Central memory CD8-positive, alpha-beta T cell (primary cell): ENCODE measurements around the gene NMUR2.

Source experiments
- ATAC-seq: fragments of 150-1000 bp; cut with Tn5 transposase; replicated peaks from 2 replicates; pipeline ENCODE4 v1.10.0; 2022; ENCODE audit warnings: mild to moderate bottlenecking, moderate FRiP score, moderate number of reproducible peaks; ENCODE audit not compliant: poor library complexity, severe bottlenecking; ENCODE audit errors: extremely low read depth
- DNase-seq, 2 donors: peaks; one replicate each; pipeline ENCODE4 v3.0.0; 2021; ENCODE audit warnings: low spot score in 2 of 2
- H3K27ac Mint-ChIP-seq: one replicate; pipeline ENCODE4 v1.8.0; 2022; ENCODE audit warnings: low read depth, mild to moderate bottlenecking, moderate library complexity, mixed read lengths
- H3K27me3 Mint-ChIP-seq: one replicate; pipeline ENCODE4 v1.8.0; 2022; ENCODE audit warnings: mixed read lengths
- H3K36me3 Mint-ChIP-seq: one replicate; pipeline ENCODE4 v1.8.0; 2022; ENCODE audit warnings: mild to moderate bottlenecking, moderate library complexity, mixed read lengths; ENCODE audit not compliant: insufficient read depth
- H3K4me1 Mint-ChIP-seq: one replicate; pipeline ENCODE4 v1.8.0; 2022; ENCODE audit warnings: mixed read lengths
- H3K4me3 Mint-ChIP-seq: one replicate; pipeline ENCODE4 v1.8.0; 2022; ENCODE audit warnings: mild to moderate bottlenecking, moderate library complexity, mixed read lengths
- H3K9me3 Mint-ChIP-seq: one replicate; pipeline ENCODE4 v1.8.0; 2022; ENCODE audit warnings: mixed read lengths

Gene NMUR2

GRCh38 chr5:152364899-152365298, 40.2 kb downstream of the NMUR2 start:
- no peaks in the 10 kb centered on the region for H3K36me3 Mint-ChIP-seq

DNA sequence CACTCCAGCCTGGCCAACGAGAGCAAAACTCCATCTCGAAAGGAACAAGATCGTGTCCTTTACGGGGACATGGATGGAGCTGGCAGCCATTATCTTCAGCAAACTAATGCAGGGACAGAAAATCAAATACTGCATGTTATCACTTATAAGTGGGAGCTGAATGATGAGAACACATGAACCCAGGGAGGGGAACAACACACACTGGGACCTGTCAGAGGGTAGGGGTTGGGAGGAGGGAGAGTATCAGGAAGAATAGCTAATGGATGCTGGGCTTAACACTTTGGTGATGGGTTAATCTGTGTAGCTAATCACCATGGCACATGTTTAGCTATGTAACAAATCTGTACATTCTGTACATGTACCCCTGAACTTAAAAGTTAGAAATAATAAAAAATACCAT, 40.9 kb downstream of the NMUR2 start:
- Mint-ChIP-seq H3K36me3 (no peaks in the 10 kb centered on the region), H3K4me3 (no peak overlapping the region), H3K4me1 (no peaks in the 10 kb centered on the region), H3K27ac (no peak overlapping the region), H3K27me3 (peaks cover 11% of the 10 kb centered on the region), H3K9me3 (no peaks in the 10 kb centered on the region)
- ATAC-seq: no peak
- DNase-seq: no peak

More at GRCh38 chr5:152364899-152365298, 40.2 kb downstream of the NMUR2 start:
- H3K9me3 Mint-ChIP-seq: no peaks in the 10 kb centered on the region
- H3K4me3 Mint-ChIP-seq: no peak overlapping the region
- no peak for DNase-seq
- no peaks in the 10 kb centered on the region for H3K4me1 Mint-ChIP-seq
- H3K27me3 Mint-ChIP-seq: peaks cover 11% of the 10 kb centered on the region
- no peak for ATAC-seq
- H3K27ac Mint-ChIP-seq: no peak overlapping the region

DNA sequence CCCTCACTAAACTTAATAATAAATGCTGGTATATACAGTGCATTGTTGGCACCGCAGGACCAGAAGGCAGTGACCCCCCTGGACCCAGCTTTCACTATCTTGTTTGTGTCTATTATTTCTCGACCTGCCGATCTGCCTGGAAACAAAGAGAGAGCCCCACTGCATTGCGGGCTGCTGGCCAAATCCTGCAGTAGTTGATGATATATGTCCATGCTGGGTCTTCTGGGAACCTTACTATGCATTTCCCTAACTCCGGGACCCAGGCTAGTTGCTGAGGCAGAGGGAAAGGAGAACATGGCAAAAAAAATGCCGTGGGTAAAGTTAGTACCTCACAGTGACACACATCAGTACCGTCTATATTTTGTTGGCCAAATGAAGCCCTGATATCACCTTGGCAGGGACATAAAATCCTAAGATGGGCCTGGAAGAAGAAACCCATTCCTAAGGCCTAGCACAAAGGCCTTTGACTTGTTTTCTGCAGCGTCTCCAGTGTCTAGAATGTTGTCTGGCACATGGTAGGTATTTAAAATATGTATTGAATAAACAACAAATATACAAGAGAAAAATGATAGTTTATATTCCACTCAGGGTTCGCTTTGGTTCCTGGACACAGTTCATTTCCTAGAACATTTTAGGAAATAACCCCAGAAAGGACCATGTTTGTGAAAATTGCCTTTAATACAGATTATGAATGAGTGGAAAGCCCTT, 46.1 kb downstream of the NMUR2 start:
- no peak overlapping the region for H3K27ac Mint-ChIP-seq
- peaks cover 11% of the 10 kb centered on the region for H3K27me3 Mint-ChIP-seq
- ATAC-seq (no peak), DNase-seq (no peak)
- no peak overlapping the region for H3K4me3 Mint-ChIP-seq
- H3K36me3 Mint-ChIP-seq: no peaks in the 10 kb centered on the region
- no peaks in the 10 kb centered on the region for H3K4me1 Mint-ChIP-seq
- H3K9me3 Mint-ChIP-seq: no peaks in the 10 kb centered on the region

- DNase-seq: no peak
- no peak overlapping the region for H3K4me3 Mint-ChIP-seq
These were observed 48.6 kb downstream of the NMUR2 start for GRCh38 chr5:152356506-152356905.

GRCh38 chr5:152355061-152355460, 50.0 kb downstream of the NMUR2 start:
- H3K4me1 Mint-ChIP-seq: no peaks in the 10 kb centered on the region
- no peaks in the 10 kb centered on the region for H3K9me3 Mint-ChIP-seq
- DNase-seq (no peak), ATAC-seq (no peak)
- H3K27me3 Mint-ChIP-seq: peaks cover 6% of the 10 kb centered on the region
- no peak overlapping the region for H3K27ac Mint-ChIP-seq
- no peak overlapping the region for H3K4me3 Mint-ChIP-seq
- H3K36me3 Mint-ChIP-seq: no peaks in the 10 kb centered on the region

More at GRCh38 chr5:152356506-152356905, 48.6 kb downstream of the NMUR2 start:
- no peak overlapping the region for H3K27ac Mint-ChIP-seq
- no peaks in the 10 kb centered on the region for H3K36me3 Mint-ChIP-seq
- H3K4me1 Mint-ChIP-seq: no peaks in the 10 kb centered on the region
- no peak for ATAC-seq
- H3K27me3 Mint-ChIP-seq: no peaks in the 10 kb centered on the region
- no peaks in the 10 kb centered on the region for H3K9me3 Mint-ChIP-seq

DNA sequence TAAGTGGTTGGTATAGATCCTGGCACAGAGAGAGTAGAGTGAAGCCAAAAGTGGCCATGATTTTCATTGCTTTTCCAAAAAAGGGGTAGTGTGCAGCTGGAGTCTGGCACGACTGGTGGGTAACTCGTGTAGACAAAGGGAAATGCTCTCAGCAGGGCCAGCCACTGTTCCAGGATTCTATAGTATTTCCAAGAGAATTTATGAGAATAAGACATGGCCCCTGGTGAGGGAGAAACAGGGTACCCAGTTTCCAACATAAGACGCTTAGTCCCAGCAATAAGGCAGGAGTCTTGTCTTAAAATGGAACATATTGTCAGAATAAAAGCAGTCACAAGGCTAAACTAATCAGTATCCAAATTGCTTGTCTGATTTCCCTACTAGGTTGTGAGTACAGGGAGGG, 52.1 kb downstream of the NMUR2 start:
- Mint-ChIP-seq H3K4me3 (no peak overlapping the region), H3K27me3 (peaks cover 6% of the 10 kb centered on the region), H3K27ac (no peak overlapping the region), H3K4me1 (no peaks in the 10 kb centered on the region), H3K9me3 (no peaks in the 10 kb centered on the region), H3K36me3 (no peaks in the 10 kb centered on the region)
- ATAC-seq (no peak), DNase-seq (no peak)

DNA sequence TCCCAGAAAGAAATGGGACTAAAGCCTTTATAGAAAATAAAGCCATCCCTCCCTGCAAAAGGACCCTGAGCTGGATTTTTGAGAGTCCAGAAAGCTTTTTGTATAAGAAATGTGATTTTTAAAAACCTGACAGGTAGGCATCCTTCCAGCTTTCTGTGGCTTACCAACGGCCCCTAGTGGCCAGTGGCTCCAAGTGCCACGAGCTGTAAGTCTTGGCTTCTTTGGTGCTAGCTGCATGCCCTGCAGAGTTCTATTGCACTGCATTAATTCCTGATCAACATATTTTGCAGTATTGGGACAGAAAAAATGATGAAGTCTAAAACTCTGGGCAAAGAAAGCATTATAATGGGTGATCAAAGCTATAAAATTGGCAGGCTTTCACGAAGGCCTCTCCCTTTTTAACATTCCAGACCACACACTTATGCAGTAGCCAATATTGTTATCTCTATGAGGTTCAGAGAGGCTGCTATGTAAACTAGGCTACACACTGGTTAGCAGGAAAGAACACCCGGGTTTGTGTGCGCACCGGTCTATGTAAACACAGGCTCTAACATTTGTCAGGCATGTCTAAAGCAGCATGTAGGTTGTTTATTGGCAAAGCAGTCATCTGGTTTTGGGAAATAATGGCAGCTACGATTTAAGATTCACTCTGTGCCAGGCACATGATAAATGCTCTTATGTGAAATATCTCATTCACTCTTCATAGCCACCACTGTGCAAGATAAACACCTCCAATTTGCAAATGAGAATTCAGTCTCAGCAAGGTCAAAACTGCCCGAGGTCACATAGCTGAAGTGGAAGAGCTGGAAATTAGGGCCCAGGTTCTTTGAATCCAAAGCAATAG, 55.2 kb downstream of the NMUR2 start:
- peaks cover 1% of the 10 kb centered on the region for H3K36me3 Mint-ChIP-seq
- peaks cover 6% of the 10 kb centered on the region for H3K27me3 Mint-ChIP-seq
- no peaks in the 10 kb centered on the region for H3K9me3 Mint-ChIP-seq
- H3K27ac Mint-ChIP-seq: no peak overlapping the region
- no peak overlapping the region for H3K4me3 Mint-ChIP-seq
- H3K4me1 Mint-ChIP-seq: no peaks in the 10 kb centered on the region
- no peak for ATAC-seq
- DNase-seq: no peak
